GM12878 (cell line): ENCODE results near the gene PIGU. TPM values are rescaled to one million over a fixed set of nuclear protein-coding genes. Genes with fewer than 3 reads are reported as not detected.

ENCODE experiments used
- ATAC-seq: fragments of 200-7000 bp; cut with Tn5 transposase; 3 replicates; pipeline ENCODE4 v1.9.1; 2020; ENCODE audit warnings: mild to moderate bottlenecking, moderate library complexity
- BruUV-seq: library from RNA; stranded (reverse); fragments of 400-500 nt; replicated peaks from 2 replicates; lab custom pipeline; 2021; lab: Mats Ljungman, UMichigan
- CTCF ChIA-PET: fragments of 300-600 bp; sonication (Branson Sonifier 250); formaldehyde crosslinking; extraction: SDS; loops from one replicate; lab custom pipeline; 2021; ENCODE audit warnings: inconsistent platforms; lab: Yijun Ruan, JAX
- POLR2A ChIA-PET: fragments of 350-600 bp; formaldehyde crosslinking; extraction: SDS; loops from one replicate; lab custom pipeline; 2021; ENCODE audit warnings: inconsistent platforms; lab: Charles Lee
- RAD21 ChIA-PET: fragments of 300-600 bp; sonication (Branson Sonifier 250); formaldehyde crosslinking; loops from one replicate; lab custom pipeline; 2023; ENCODE audit warnings: antibody characterized with exemption; ENCODE audit not compliant: unreplicated experiment; lab: Charles Lee
- SMC1A ChIA-PET: fragments of 300-600 bp; sonication (Branson Sonifier 250); formaldehyde crosslinking; loops from one replicate; lab custom pipeline; 2023; ENCODE audit not compliant: unreplicated experiment, uncharacterized antibody; lab: Charles Lee
- DNase-seq: peaks from one replicate; pipeline ENCODE4 v3.0.0-alpha.2; 2011; ENCODE audit warnings: low read depth, low spot score
- FAIRE-seq: peaks from 3 replicates; lab custom pipeline; 2011; peaks lifted over from hg19 to GRCh38; lab: Jason Lieb, UNC
- H2AFZ ChIP-seq: 2 replicates; pipeline ENCODE4 v1.6.0; 2011; ENCODE audit warnings: low read depth, low read length, control low read depth; ENCODE audit not compliant: control insufficient read depth
- H3K27ac ChIP-seq: 2 replicates; pipeline ENCODE4 v1.5.1; 2011; ENCODE audit warnings: control low read depth; ENCODE audit not compliant: control insufficient read depth, insufficient read depth
- H3K27me3 ChIP-seq, 2 experiments: replicated peaks in 1 of 2; 2 replicates each; pipeline versions ENCODE4 v1.6.0 to v1.6.1; 2011; ENCODE audit warnings: low read length in 1 of 2; ENCODE audit not compliant: control insufficient read depth in 2 of 2, insufficient read depth in 2 of 2
- H3K36me3 ChIP-seq, 2 experiments: 2 replicates each; pipeline ENCODE4 v1.5.1; 2011; ENCODE audit warnings: low read length in 1 of 2; ENCODE audit not compliant: control insufficient read depth in 2 of 2, insufficient read depth in 2 of 2
- H3K4me1 ChIP-seq: 2 replicates; pipeline ENCODE4 v1.6.1; 2011; ENCODE audit warnings: mild to moderate bottlenecking, low read length, moderate library complexity, mixed read lengths; ENCODE audit not compliant: control insufficient read depth, insufficient read depth
- H3K4me2 ChIP-seq: 2 replicates; pipeline ENCODE4 v1.6.0; 2011; ENCODE audit warnings: control low read depth; ENCODE audit not compliant: control insufficient read depth, insufficient read depth
- H3K4me3 ChIP-seq: fragments of 200-600 bp; sonication (generic); 2 replicates; pipeline ENCODE4 v1.5.1; 2016
- H3K79me2 ChIP-seq: 2 replicates; pipeline ENCODE4 v1.6.0; 2011; ENCODE audit warnings: low read length; ENCODE audit not compliant: control insufficient read depth, insufficient read depth
- H3K9ac ChIP-seq: 2 replicates; pipeline ENCODE4 v1.8.0; 2011; ENCODE audit warnings: low read length, control low read depth, mixed read lengths; ENCODE audit not compliant: control insufficient read depth, insufficient read depth
- H3K9me3 ChIP-seq: replicated peaks from 3 replicates; pipeline ENCODE4 v1.5.1; 2011; ENCODE audit warnings: mild to moderate bottlenecking, low read length; ENCODE audit not compliant: control insufficient read depth, insufficient read depth
- H4K20me1 ChIP-seq: 2 replicates; pipeline ENCODE4 v1.6.0; 2011; ENCODE audit not compliant: control insufficient read depth, insufficient read depth
- BRCA1 ChIP-seq: IDR thresholded peaks from 2 replicates; pipeline ENCODE4 v1.6.1; 2011; ENCODE audit warnings: low read depth, low read length, improper control_type of control experiment
- FOXM1 ChIP-seq: IDR thresholded peaks from 2 replicates; pipeline ENCODE4 v1.6.1; 2012; ENCODE audit warnings: low read depth, mild to moderate bottlenecking, inconsistent platforms, low read length, moderate library complexity
- HDAC6 ChIP-seq: fragments of 200-600 bp; sonication (generic); IDR thresholded peaks from one replicate; pipeline ENCODE4 v1.8.0; 2017; ENCODE audit warnings: antibody characterized with exemption; ENCODE audit not compliant: unreplicated experiment
- JUNB ChIP-seq: IDR thresholded peaks from 2 replicates; pipeline ENCODE4 v1.6.1; 2016; ENCODE audit warnings: antibody characterized with exemption, mild to moderate bottlenecking
- KDM1A ChIP-seq: fragments of 200-600 bp; sonication (generic); IDR thresholded peaks from 2 replicates; pipeline ENCODE4 v1.6.1; 2016; ENCODE audit warnings: borderline replicate concordance
- NFIC ChIP-seq: IDR thresholded peaks from 2 replicates; pipeline ENCODE4 v1.6.1; 2012; ENCODE audit warnings: low read depth, mild to moderate bottlenecking, inconsistent platforms, low read length, moderate library complexity
- NR2F1 ChIP-seq: fragments of 450-650 bp; conservative IDR thresholded peaks from 2 replicates; pipeline ENCODE4 v1.6.1; 2017; ENCODE audit warnings: mild to moderate bottlenecking
- PAX8 ChIP-seq: fragments of 450-650 bp; IDR thresholded peaks from 2 replicates; pipeline ENCODE4 v1.6.1; 2017; ENCODE audit warnings: mild to moderate bottlenecking, moderate library complexity
- POLR2AphosphoS2 ChIP-seq: IDR thresholded peaks from 2 replicates; pipeline ENCODE4 v1.6.1; 2011; ENCODE audit warnings: low read depth, mild to moderate bottlenecking, low read length, improper control_type of control experiment, moderate library complexity
- POLR2AphosphoS5 ChIP-seq: IDR thresholded peaks from 2 replicates; pipeline ENCODE4 v1.6.1; 2011; ENCODE audit warnings: mild to moderate bottlenecking, low read length, inconsistent platforms
- RAD51 ChIP-seq: fragments of 450-650 bp; IDR thresholded peaks from 2 replicates; pipeline ENCODE4 v1.6.1; 2016; ENCODE audit warnings: moderate library complexity, mild to moderate bottlenecking, inconsistent platforms
- SMC3 ChIP-seq: IDR thresholded peaks from 2 replicates; pipeline ENCODE4 v1.6.1; 2011; ENCODE audit warnings: low read length, improper control_type of control experiment, borderline replicate concordance
- STAT3 ChIP-seq: IDR thresholded peaks from 2 replicates; pipeline ENCODE4 v1.6.1; 2011; ENCODE audit warnings: low read depth, low read length, improper control_type of control experiment
- SUZ12 ChIP-seq: fragments of 200-600 bp; sonication (generic); IDR thresholded peaks from one replicate; pipeline ENCODE4 v1.6.1; 2018; ENCODE audit warnings: antibody characterized with exemption, mild to moderate bottlenecking; ENCODE audit not compliant: unreplicated experiment
- ZBED1 ChIP-seq: IDR thresholded peaks from 2 replicates; pipeline ENCODE4 v1.6.1; 2016; ENCODE audit warnings: borderline replicate concordance
- ZNF274 ChIP-seq: IDR thresholded peaks from one replicate; pipeline ENCODE4 v1.8.0; 2011; ENCODE audit not compliant: insufficient read length, insufficient read depth
- ZNF384 ChIP-seq: IDR thresholded peaks from 2 replicates; pipeline ENCODE4 v1.6.1; 2012; ENCODE audit warnings: low read depth, mild to moderate bottlenecking, low read length, improper control_type of control experiment, borderline replicate concordance
- ZNF622 ChIP-seq: fragments of 450-650 bp; IDR thresholded peaks from 2 replicates; pipeline ENCODE4 v1.6.1; 2017; ENCODE audit warnings: mild to moderate bottlenecking, inconsistent platforms
- ZNF687 ChIP-seq: fragments of 450-650 bp; IDR thresholded peaks from 2 replicates; pipeline ENCODE4 v1.6.1; 2017; ENCODE audit warnings: mild to moderate bottlenecking, moderate library complexity
- WGBS: methylation state at CpG from one replicate; pipeline ENCODE4 v1.1.6; 2016; ENCODE audit warnings: low lambda C conversion rate; ENCODE audit not compliant: insufficient replicate concordance, insufficient coverage; ENCODE audit errors: missing lambda C conversion rate; 5-methylcytosine and 5-hydroxymethylcytosine counted together
- in situ Hi-C: fragments of 300-500 bp; cut with MboI; formaldehyde crosslinking; loops from 9 replicates; pipeline ENCODE4 v1.14.3; 2018; ENCODE audit warnings: mixed read lengths
- intact Hi-C: fragments of 100-400 bp; cut with micrococcal nuclease; formaldehyde crosslinking; loops from one replicate; pipeline ENCODE4 v1.14.2; 2022; ENCODE audit not compliant: unreplicated experiment
- polyA plus RNA-seq, 11 experiments: library from polyadenylated mRNA; depleted of rRNA in 4 of 11; unstranded in 6 of 11; stranded (reverse) in 5 of 11; fragments of >200 nt; fragmentation: Nextera tagmentation in 4 of 11; fragmentation: Illumina TruSeq in 1 of 11; extraction: Ambion mirVana in 4 of 11; extraction: Trizol in 1 of 11; gene quantifications; 1 replicate in 1 of 11; 2 replicates in 10 of 11; pipeline versions ENCODE4 v1.2.1 to v1.2.3, GENCODE V29; 2011 to 2016; ENCODE audit warnings: inconsistent platforms in 2 of 11, missing spikeins in 2 of 11, low read depth in 1 of 11
- total RNA-seq, 4 experiments: library from RNA; depleted of rRNA in 3 of 4; stranded (reverse); fragments of >200 nt in 3 of 4; fragmentation: Illumina TruSeq in 1 of 4; extraction: Trizol in 1 of 4; gene quantifications; 2 replicates each; pipeline versions ENCODE4 v1.2.1 to v1.2.3, GENCODE V29; 2013 to 2021

The PIGU gene
- total and polyA plus RNA-seq, 10 of the 15 experiments (the other 5 are each of a cell fraction or from before 2014, with no cell fraction given) = 4.1 to 88.2 (median 25.0) TPM

- RAD21 ChIA-PET = interaction anchor here (0.7 to 7.0 kb wide), 21 partner anchors 12 to 397 kb away, joined by 3 to 112 read pairs (median 6); partner anchors contain the start of genes DYNLRB1 and PIGU
- Histone ChIP-seq H3K4me3 (no peak overlapping the region), H3K36me3 (no peaks in the 10 kb centered on the region; a peak in 1 of 4 replicates), H3K4me1 (peaks cover 15% of the 10 kb centered on the region; the same call in 1 of the 2 replicates), H4K20me1 (no peaks in the 10 kb centered on the region), H3K9ac (no peak overlapping the region; the same call in 1 of the 2 replicates), H3K27me3 (no peaks in the 10 kb centered on the region), H2AFZ (no peak overlapping the region), H3K9me3 (no peaks in the 10 kb centered on the region), H3K4me2 (no peak overlapping the region), H3K79me2 (peaks cover 4% of the 10 kb centered on the region), H3K27ac (no peak overlapping the region)
- in situ Hi-C loops = no loop called here
- DNase-seq = no peak
- TF ChIP-seq SMC3 (no peak), ZNF687 (no peak), NFIC (no peak), HDAC6 (no peak), ZBED1 (no peak), POLR2AphosphoS5 (no peak), NR2F1 (no peak), KDM1A (no peak), ZNF274 (no peak), RAD51 (no peak), BRCA1 (no peak), JUNB (no peak), SUZ12 (no peak), ZNF384 (no peak), FOXM1 (no peak), ZNF622 (no peak), STAT3 (no peak), POLR2AphosphoS2 (no peak), PAX8 (no peak)
- 89% methylated on average over 3 of the region's 3 CpGs for WGBS
- SMC1A ChIA-PET = interaction anchor here (0.8 to 13.1 kb wide), 21 partner anchors 13 to 516 kb away, joined by 3 to 146 read pairs (median 6); partner anchors contain the start of genes ASIP and DYNLRB1
- POLR2A ChIA-PET = interaction anchor here (1.1 to 2.5 kb wide), 2 partner anchors 12 to 368 kb away, joined by 4 to 8 read pairs; no protein-coding TSS in a partner anchor
- CTCF ChIA-PET = interaction anchor here (0.7 to 10.2 kb wide), 29 partner anchors 10 to 394 kb away, joined by 3 to 118 read pairs (median 5); partner anchors contain the start of genes DYNLRB1 and MAP1LC3A
- BruUV-seq = no TSS peak
- FAIRE-seq = no peak
- intact Hi-C loops = loop anchor here (5.0 kb wide), 1 partner anchor 395 kb away; no protein-coding TSS in a partner anchor
- no peak for ATAC-seq
Measured at GRCh38 chr20:34706912-34707784, 30.3 kb upstream of the PIGU start.
